WTC11 (cell line): ENCODE data around the gene MORC4.

Source experiments
- SMAD3 ChIP-seq: sonication (generic); formaldehyde crosslinking; IDR thresholded peaks from 2 replicates; pipeline ENCODE4 v1.8.0; 2022; ENCODE audit warnings: missing genetic modification reagents, mild to moderate bottlenecking, borderline replicate concordance
- TF ChIP-seq, protein P1 (sequence below): fragments of 200-600 bp; IDR thresholded peaks from 2 replicates; pipeline ENCODE4 v1.8.0; 2022; ENCODE audit warnings: antibody characterized with exemption
- TF ChIP-seq, protein P2 (sequence below): sonication (generic); formaldehyde crosslinking; IDR thresholded peaks from 2 replicates; pipeline ENCODE4 v1.8.0; 2022; ENCODE audit warnings: mild to moderate bottlenecking, missing genetic modification reagents

DNA sequence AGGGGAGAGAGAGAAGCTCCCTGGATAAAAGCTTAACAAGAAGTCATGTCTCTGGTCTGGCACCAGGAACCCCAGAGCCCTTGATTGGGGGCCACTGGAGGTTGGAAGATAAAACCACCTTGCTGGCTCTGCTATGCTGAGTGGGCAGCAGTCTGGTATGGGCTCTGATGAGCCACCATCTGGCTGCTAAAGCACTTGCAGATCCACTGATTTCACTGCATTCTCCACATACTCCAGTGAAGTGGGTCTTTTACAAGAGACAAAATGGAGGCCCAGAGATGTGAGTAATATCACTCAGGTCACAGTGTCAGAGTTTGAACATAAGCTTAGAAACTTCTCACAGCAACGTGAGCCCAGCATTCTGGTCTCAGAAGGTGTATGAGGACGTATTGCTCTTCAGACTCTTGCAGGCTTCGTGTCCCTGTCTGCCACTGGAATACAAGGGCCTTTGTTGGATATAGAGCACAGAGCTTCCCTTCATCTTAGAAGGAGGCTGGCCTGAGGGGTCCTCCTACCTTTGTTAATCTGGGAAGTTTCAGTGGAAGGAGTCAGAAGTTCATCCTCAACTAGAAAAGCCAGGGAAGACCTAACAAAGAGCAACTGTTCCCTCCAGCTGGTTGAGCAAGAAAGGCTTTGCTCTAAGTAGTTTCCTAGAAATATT lies 68.1 kb downstream of the MORC4 start:
- TF ChIP-seq SMAD3 (CRISPR knock-in tag), result no peak
- TF ChIP-seq, protein P1, sequence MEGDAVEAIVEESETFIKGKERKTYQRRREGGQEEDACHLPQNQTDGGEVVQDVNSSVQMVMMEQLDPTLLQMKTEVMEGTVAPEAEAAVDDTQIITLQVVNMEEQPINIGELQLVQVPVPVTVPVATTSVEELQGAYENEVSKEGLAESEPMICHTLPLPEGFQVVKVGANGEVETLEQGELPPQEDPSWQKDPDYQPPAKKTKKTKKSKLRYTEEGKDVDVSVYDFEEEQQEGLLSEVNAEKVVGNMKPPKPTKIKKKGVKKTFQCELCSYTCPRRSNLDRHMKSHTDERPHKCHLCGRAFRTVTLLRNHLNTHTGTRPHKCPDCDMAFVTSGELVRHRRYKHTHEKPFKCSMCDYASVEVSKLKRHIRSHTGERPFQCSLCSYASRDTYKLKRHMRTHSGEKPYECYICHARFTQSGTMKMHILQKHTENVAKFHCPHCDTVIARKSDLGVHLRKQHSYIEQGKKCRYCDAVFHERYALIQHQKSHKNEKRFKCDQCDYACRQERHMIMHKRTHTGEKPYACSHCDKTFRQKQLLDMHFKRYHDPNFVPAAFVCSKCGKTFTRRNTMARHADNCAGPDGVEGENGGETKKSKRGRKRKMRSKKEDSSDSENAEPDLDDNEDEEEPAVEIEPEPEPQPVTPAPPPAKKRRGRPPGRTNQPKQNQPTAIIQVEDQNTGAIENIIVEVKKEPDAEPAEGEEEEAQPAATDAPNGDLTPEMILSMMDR, result no peak
- TF ChIP-seq, protein P2, sequence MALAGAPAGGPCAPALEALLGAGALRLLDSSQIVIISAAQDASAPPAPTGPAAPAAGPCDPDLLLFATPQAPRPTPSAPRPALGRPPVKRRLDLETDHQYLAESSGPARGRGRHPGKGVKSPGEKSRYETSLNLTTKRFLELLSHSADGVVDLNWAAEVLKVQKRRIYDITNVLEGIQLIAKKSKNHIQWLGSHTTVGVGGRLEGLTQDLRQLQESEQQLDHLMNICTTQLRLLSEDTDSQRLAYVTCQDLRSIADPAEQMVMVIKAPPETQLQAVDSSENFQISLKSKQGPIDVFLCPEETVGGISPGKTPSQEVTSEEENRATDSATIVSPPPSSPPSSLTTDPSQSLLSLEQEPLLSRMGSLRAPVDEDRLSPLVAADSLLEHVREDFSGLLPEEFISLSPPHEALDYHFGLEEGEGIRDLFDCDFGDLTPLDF (CRISPR knock-in tag), result no peak
